ELR (cell line): ENCODE data around the gene CCDC97.
A peak's percentile ranks its signal among the peaks of the same experiment; 100 is the strongest.

Experiments
- DNase-seq: peaks from one replicate; pipeline ENCODE4 v3.0.0-alpha.2; 2015; ENCODE audit warnings: low read depth

The CCDC97 gene

GRCh38 chr19:41320185-41320518 is 10.2 kb downstream of the CCDC97 start:
- DNase-seq: no peak

- DNase-seq: no peak
These were observed 10.6 kb downstream of the CCDC97 start for GRCh38 chr19:41320568-41320967.

GRCh38 chr19:41321204-41321599 is 11.2 kb downstream of the CCDC97 start:
- DNase-seq: no peak

GRCh38 chr19:41321600-41322270 is 11.8 kb downstream of the CCDC97 start:
- peak; percentile 89 for DNase-seq

GRCh38 chr19:41322451-41322850 is 12.5 kb downstream of the CCDC97 start:
- DNase-seq: no peak

GRCh38 chr19:41323023-41323422 is 13.1 kb downstream of the CCDC97 start:
- DNase-seq: peak; percentile 78

GRCh38 chr19:41323430-41324125 is 13.6 kb downstream of the CCDC97 start:
- peak; percentile 93 for DNase-seq

- DNase-seq: peak; percentile 13
These were observed 14.3 kb downstream of the CCDC97 start for GRCh38 chr19:41324231-41324702.

GRCh38 chr19:41324921-41325639 is 15.1 kb downstream of the CCDC97 start:
- DNase-seq: peak; percentile 86

GRCh38 chr19:41325640-41325946 is 15.6 kb downstream of the CCDC97 start:
- DNase-seq: no peak

GRCh38 chr19:41325947-41326706 is 16.2 kb downstream of the CCDC97 start:
- DNase-seq: peak; percentile 61

- DNase-seq: no peak
These were observed 17.2 kb downstream of the CCDC97 start for GRCh38 chr19:41327076-41327575.

GRCh38 chr19:41327576-41328156 is 17.7 kb downstream of the CCDC97 start:
- DNase-seq: peak; percentile 47

GRCh38 chr19:41328157-41328841 is 18.3 kb downstream of the CCDC97 start:
- peak; percentile 14 for DNase-seq

GRCh38 chr19:41328842-41329225 is 18.9 kb downstream of the CCDC97 start:
- DNase-seq: no peak

GRCh38 chr19:41330481-41330880 is 20.5 kb downstream of the CCDC97 start:
- no peak for DNase-seq

GRCh38 chr19:41330946-41331678 is 21.1 kb downstream of the CCDC97 start:
- DNase-seq: no peak

- no peak for DNase-seq
These were observed 22.0 kb downstream of the CCDC97 start for GRCh38 chr19:41332000-41332399.

GRCh38 chr19:41332468-41332867 is 22.5 kb downstream of the CCDC97 start:
- no peak for DNase-seq

- no peak for DNase-seq
These were observed 24.8 kb downstream of the CCDC97 start for GRCh38 chr19:41334793-41335192.

GRCh38 chr19:41335467-41335866 is 25.5 kb downstream of the CCDC97 start:
- DNase-seq: no peak
